Forelimb muscle (tissue), 1 donor: ENCODE results near the gene SHISAL1. TPM values are rescaled to one million over a fixed set of nuclear protein-coding genes. Genes with fewer than 3 reads are reported as not detected.

Experiments used
- DNase-seq: peaks from one replicate; pipeline ENCODE4 v3.0.0-alpha.2; 2013; ENCODE audit warnings: low read depth
- polyA plus RNA-seq: library from polyadenylated mRNA; unstranded; fragments of 120-200 nt; gene quantifications from one replicate; pipeline ENCODE4 v1.2.1, GENCODE V29; 2013; ENCODE audit not compliant: insufficient read length

Gene SHISAL1
- 17.1 TPM for polyA plus RNA-seq

DNA sequence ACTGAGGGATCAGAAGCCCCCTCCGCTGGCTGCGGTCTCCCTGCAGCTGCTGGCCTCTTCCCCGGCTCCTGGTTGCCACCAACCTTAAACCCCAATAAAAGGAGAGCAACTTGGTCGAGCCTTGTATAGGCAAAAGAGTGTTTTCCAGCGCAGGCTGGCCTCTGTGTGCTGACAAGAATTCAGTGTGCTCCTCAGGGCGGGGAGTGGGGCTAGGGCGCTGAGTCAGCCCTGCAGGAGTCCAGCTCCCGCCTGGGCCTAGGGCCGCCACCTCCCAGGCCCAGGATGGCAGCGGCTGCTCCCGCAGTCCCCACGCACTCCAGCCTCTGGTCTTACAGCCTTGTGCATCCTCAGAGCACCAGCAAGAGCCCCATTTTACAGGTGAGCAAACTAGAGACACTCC, at the start of gene SHISAL1:
Gene SHISAL1 (minus strand): TSS at position 186 of the 400 bp plus-strand sequence. CDS start 12,006 bp downstream, outside the sequence.
- DNase-seq: no peak

DNA sequence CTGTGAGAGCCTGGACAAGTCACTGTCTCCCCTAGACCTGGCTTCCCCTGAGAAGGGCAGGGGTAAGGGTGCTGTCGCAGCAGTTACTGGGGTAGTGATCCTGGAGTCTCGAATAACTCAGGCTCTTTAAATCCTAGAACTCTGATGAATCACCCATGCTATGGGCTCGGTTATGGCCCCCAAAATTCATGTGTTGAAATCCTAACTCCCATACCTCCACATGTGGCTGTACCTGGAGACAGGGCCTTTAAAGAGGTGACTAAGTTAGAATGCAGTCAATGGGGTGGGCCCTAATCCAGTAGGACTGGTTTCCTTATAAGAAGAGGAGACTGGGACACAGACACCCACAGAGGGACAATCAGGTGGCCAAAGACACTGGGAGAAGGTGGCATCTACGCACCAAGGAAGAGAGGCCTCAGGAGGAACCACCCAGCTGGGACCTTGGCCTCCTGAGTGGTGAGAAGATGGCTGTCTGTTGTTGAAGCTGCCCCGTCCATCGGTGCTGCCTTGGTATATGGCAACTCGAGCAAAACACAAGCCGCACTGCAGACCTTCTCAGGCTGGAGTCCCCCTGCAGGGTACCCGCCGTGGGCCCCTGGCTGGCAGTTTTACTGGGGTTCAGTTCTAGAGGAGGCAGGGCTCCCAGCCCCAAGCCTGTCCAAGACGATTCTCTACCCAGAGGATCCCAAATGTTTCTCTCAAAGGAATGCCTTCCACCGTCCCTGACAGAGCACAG, 48.8 kb upstream of the SHISAL1 start:
- DNase-seq: no peak

DNA sequence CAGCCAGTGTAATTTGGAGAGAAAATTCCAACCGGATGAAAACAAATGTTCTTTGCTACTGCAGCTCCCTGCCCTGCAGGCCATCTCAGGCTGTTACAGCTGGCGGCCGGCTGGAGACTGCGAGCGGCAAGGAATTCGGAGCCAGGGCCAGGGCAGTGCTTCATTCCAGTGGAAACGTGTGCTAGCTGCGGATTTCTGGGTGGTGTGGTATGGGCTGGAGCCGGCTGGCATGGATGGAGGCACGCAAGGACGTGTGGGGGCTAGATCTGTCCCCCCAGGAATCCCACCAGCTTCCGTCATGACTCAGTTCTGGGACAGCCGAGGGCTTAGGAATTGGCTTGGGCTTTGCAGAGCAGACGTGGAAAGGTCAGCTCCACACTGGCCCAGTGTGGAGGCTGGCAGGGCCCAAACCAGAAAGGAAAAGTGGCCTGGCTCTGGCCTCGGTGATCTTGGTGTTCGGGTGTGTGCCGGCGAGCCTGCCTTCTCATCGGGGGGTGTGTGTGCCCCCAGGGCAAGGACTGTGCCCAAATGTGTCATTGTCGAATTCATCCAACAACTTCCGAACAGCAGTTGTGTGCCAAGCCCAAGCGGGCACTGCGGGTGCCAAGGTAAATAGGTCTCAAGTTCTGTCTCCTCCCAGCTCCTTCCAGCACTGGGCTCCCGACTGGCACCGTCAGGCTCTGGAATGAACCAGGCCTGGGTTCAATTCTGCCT, 48.1 kb upstream of the SHISAL1 start:
- no peak for DNase-seq

DNA sequence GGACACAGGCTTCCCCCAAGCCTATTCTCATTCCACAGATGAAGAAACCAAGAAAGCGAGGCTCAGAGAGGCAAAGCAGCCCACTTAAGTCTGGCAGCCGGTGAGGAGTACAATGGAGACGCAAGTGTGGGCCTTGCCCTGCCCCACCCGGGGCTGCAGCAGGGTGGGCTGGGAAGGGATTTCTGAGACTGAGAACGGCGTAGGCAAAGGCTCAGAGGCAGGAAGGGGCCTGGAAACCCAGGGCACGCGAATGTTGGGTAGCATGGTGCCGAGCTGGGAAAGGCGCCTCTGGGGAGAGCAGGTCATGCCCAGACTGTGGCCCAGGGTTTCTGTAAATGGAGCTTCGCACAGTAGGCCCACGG, 47.5 kb upstream of the SHISAL1 start:
- DNase-seq: no peak

DNA sequence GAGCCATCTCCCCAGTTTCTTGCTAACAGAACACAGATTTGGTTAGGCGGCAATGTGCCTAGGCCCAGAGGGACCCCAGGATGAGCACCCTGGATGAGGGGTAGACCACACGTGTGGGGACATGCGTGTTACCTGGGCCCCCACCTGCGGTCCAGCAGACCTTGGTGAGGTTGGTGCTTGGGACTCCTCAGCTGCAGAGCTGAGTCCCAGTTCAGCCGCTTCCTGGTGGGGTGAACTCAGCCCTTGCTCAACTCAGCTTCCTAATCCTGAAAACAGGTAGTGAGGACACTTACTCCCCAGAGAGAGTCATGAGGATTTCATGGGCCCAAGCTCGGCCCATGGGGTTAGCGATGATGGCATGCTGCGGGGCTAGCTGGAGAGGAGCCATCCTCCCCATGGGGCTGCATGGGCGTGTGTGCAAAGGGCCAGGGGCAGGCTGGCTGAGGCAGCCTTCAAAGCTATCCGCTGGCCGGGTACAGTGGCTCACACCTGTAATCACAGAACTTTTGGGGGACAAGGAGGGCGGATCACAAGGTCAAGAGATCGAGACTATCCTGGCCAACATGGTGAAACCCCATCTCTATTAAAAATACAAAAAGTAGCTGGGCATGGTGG, 46.9 kb upstream of the SHISAL1 start:
- DNase-seq: no peak

DNA sequence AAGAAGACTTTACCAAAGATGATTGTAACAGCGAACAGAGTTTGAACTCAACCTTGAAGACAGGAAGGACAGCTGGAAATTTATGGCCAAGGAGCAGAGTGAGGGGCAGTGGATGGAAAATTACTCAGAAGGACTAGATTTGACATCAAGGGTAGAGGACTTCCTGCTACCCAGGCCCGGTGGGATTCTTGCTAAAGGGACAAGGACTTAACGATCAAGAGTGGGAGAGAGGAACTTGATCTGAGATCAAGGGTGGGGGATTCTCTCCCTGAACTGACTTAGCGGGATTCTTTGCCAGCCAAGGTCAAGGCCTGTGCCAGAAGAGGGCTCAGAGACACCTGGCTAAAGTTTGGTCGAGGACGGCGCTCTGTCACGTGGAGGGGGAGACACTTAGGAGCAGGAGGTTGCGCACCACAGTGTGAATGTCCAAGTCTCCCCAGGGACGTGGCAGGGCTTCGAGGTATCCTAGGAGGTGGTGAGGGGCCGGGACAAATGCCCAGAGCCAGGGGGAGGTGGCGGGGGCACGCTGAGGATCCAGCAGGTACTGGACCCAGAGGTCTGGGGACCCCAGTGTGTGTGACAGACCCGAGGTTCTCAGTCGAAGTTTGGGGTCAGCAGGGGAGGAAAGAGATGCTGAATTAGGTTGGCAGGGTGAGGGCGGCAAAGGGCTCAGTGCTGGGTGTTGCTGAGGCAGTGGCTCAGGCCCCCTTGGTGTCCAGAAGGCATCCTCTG, 46.1 kb upstream of the SHISAL1 start:
- no peak for DNase-seq

DNA sequence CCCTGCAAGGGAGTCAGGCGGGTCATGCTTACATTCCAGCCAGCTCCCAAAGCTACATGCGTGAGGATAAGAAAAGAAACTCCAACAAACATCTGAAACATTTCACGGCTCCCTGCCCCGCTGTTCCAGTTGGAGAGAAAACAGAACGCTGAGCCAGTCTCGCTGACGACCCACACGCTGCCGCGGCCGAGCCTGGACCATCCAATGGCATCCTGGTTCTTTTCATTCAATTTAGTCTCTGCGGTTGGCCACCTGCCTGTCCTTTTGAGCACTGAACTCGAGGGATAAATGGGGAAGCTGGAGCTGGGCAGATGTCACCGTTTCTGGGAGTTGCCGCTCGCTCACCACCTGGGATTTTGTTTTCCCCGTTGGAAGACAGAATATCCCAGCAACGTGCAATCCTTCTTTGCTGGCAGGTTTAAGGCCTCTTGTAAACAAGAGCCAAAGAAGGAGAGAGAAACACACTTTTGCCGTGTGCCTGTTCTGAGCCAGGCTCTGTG, 45.3 kb upstream of the SHISAL1 start:
- no peak for DNase-seq

DNA sequence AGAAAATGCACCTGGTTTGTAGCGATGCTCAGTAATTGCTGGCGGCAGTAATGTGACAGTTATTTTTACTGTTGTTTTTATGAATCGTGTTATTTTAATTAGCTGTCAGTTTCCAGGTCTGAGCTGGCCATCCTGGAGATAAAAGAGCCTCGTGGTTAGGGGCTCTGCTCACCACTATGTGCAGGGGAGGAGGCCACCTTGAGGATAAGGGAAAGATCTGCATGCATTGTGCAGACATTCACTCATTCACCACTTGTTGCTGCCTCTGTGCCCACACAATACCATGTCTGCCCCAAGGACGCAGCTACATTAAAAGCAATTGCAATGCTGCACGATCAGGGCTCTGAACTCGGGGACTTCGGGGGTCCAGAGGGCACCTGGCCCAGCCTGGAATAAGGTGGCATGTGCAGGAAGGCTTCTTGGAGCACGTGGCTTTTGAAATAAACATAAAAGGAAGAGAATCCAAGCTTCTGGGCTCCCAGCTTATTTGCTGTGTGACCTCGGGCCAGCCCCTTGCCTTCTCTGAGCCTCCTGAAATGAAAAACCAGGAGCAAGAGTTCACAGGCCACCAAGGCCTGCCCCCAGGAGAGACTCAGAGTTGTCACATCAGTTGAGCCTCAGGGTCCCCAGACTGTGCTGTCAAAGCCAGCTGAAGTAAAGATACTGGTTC, 44.7 kb upstream of the SHISAL1 start:
- no peak for DNase-seq

DNA sequence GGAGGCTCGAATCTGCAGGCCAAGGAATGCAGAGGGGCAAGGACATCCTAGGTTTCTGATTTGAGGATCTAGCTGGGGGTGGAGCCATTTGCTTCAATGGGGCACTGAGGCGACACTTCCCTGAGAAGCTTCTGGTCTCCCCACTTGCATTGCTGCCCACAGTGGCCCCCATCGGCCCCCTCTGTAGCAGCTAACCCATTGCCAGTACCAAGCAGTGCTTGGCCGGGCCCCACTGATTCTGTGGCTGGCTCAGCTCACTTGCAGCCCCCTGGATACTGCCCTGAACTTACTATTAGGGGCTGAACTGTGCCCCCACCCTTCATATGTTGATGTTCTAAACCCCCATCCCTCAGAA, 42.9 kb upstream of the SHISAL1 start:
- no peak for DNase-seq

DNA sequence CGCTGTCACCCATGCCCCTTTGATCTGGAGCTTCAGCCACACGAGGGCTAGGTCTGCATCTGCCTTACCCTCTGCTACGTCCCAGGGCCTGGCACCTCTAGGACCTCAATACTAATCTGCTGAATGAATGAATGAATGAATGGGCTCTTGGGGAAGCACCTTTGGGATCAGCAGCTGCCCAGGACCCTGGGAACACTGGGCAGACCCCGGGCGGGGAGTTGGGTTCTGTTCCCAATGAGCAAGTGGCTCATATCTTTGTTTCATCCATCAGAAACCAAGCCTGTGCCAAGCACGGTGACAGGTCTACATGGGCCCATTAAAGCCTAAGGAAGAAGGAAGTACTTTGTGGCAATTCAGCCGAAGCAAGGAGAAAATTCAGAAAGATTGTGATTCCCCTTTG, 41.5 kb upstream of the SHISAL1 start:
- DNase-seq: no peak

DNA sequence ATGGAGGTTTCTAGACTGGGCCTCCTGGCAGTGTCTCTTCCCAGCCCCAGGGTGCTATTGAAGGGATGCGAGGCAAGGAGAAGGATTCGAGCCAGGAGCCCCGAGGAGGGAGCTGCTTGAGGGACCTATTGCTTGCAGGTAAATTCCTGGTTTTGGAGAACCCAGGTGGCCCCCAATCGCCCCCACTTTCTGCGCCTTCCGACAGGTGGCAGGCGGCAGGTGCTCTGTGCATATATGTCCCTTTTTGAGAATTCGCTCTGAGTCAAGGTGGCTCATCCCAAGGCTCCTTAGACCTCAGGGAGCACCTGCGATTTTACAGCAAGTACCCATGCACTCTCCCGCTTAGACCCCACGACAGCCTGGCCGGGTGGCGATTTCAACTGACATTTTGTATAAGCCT, 40.3 kb upstream of the SHISAL1 start:
- DNase-seq: no peak

DNA sequence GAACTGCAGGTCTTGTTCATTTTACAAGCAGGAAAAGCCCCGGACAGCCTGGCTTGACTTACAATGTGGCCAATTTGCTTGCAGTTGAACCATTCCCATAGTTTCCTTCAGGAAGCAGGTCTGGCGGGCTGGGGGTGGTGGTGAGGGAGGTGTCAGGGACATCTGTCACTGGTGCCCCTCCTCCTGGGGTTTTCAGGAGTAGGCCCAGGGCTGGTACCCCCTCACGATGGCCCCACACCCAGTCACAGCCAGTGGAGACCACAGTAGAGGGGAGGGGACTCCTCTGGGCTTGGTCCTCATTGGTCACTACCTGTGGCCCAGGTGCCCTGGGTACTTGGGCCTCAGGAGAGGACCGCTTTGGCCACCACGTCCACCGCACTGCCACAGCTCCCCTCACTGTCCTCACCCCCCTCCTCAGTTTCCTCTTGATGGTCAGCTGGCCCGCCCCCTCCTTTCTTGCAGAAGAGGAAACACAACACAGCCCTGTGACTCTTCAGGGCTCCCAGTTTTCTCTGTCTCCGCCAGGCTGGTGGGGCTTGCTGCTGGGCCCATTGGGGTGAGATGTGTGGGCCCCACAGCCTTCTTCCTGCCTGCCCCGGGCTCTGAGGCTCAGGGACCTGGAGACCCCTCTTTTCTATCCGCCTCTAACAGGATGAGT, 39.8 kb upstream of the SHISAL1 start:
- DNase-seq: no peak

DNA sequence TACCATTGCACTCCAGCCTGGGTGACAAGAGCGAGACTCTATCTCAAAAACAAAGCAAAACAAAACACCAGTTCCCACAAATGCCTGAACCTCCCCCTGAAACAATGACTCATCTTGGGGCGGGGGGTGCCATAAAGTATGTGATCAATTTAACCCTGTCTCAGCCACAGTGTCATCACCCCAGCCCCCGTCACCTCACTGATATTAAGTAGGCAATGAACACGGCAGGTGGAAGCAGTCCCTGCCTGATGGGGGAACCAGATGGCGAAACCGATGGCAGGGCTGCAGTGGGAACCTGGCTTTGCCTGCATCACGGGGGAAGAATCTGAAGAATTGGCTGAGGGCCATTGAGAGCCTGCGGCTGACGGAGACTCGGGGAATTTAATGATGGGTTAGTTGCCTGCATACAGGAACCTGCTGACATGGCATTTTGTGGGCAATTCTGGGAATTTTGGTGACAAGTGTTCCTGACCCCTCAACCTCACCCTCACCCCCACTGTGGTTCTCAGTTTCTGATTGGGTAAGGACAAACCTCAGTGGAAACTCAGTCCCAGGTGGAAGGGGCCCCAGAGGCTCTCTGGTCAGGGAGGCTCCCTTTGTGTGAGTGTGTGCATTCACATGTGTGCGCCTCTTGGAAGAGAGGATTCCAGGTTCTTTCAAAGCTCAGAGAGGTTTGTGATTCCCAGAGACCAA, 39.1 kb upstream of the SHISAL1 start:
- no peak for DNase-seq

DNA sequence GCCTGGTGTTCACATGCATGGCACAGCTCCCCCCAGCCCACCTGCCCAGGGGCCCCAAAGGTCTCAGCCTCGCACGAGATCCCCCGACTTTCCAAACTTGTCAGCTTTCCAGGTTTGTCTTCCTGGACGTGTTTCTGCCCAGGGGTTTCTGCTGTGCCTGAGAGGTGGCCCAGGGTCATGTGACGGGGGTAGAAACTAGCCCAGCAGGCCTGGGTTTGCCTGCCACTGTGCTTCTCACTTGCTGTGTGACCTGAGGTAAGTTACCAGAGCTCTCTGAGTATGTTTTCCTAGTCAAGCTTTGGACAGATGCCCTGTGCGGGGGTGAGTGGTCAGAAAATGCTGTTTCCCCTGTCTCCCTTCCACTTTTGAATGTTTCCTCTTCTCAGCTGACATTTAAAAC, 38.3 kb upstream of the SHISAL1 start:
- DNase-seq: no peak

DNA sequence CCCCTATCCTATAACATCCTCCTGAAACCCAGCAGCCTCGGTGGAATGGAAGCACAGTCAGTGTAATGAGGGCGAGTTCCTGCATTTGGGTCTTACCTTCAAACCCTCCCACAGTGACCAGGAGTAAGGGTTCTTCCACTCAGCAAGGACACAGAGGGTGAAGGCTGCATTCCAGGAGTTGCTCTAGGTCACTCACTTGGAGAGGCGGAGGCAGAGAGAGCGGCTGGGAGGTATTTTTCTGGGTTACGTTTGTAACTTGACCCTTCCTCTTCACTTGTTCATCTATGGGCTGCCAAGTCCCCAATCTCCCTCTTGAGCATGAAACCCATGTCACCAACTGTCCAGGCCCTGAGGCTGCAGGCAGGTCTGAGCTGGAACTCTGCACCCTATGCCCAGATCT, 36.8 kb upstream of the SHISAL1 start:
- DNase-seq: no peak

DNA sequence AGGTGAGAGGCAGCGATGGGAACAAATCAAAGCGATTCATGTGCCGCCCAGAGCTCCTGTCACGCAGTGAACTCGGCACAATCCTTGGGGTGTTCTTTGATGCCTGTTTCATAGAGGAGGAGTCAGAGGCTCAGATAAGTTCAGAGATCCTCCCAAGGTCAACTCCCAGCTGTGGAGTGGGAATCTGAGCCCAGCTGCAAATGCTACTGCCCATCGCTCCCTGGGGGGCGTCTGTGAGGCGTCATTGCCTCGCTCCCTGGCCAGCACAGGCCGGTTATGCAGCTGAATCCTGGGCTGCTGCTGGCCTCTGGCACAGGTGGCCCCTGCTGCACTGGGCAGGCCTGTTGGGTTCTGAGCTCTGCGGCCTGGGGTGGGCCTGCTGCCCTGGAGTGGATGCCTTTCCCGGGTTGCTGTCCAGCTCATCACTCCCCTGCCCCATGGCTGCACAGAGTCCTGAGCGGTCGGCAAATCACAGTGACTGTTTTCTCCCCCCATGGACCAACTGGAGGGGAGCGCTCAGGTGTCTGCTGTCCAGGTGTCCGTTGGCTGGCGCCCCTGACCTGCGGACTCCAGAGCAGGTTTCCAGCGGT, 36.3 kb upstream of the SHISAL1 start:
- no peak for DNase-seq

DNA sequence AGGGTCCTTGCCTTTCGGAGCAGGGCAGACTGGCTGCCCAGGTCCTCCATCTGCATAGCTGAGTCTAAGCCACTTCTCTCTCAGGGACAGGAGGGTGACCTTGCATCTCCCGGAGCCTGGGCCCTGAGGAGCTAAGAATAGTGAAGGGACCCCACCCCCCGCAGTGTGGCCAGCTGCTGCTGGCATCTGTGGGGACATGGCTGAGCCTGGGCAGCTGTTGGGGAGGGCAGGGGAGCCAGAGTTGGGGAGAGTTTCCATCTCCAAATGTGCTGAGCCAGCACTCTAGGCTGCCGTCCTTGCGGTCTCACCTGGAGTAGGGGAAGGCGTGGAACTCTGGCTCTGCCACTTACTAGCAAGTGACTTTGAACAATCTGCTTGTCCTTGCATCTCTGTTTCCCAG, 34.8 kb upstream of the SHISAL1 start:
- DNase-seq: no peak

DNA sequence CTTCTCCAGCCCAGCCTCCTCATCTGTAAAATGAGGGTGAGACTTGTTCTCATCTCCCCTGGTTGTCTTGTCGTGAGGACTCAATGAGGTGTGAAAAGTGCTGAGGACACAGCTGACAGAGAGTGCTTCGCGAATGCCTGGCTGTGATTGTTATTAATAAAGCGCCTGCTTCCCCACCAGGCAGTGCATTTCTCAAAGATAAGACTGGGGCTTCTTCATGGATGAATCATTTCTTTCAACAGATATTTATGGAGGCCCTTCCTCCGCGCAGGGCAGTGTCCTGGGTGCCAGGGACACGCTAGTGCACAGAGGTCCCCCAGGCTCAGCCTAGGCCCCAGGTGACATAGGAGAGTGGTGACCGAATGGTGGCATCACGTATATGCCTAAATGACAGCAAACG, 34.3 kb upstream of the SHISAL1 start:
- DNase-seq: no peak

DNA sequence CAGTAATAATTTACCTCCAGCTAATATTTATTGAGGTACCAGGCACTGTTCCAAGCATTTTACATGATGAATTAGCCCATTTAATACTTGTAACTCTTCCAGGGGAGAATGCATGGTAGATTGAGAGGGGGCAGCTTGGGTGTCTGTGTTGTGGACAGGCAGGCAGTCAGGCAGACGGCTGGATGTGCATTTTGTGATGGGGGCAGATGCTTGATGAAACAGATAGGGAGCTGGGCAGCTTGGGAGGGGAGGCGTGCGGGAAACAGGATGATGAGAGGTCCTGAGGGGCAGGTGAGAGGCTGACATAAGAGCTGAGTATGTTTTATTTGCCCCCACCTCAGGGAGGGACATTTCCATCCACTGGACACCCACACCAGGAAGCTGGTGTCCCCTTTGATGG, 33.1 kb upstream of the SHISAL1 start:
- no peak for DNase-seq

DNA sequence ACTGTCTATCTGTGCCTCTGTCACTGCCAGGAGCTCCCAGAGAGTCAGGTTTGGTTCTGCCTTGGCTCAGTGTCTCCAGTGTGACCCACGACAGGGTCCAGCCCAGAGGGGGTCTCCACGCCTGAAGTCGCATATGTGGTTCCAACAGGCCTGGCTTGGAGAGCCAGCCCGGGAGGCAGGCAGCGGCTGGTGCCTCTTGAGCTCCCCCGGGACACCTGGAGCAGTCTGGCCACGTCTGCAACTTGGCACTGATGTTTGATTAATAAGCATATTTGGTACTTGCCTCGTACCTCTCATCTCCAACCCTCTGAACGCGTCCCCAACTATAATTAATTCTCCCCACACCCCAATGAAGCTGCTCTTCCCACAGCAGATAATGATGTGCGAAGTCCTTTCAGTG, 31.7 kb upstream of the SHISAL1 start:
- no peak for DNase-seq
